ENCODE data around the gene NFKB2. TPM values are rescaled to one million over a fixed set of nuclear protein-coding genes. Genes with fewer than 3 reads are reported as not detected.

The NFKB2 gene
- total RNA-seq, 1 donor from 2014 or later: 7.5 TPM

DNA sequence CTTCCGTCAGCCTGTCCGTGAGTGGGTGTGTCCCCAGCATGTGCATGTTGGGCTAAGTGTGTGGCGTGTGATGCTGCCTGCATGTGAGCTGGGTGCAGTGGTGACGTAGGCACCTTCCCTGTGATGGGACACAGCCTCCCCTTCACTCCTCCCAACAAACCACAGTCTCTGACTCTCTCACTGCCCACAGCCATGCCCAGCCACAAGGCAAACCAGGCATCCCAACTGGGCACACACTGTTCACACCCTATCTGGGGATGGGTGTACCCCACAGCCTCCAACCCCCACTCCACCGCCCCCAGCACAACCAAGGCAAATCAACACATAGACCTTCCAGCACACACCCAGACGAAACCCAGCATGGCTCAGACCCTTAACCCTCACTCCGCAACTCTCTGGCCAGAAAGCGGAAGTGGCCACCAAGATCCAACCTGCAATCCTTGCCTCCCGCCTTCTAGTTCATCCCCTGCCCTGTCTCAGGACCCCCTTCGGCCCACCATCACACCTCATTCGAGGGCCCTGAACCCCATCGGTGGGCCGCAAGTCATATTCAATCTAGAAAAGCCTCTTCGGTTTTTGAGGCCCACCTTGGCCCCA, 12.7 kb downstream of the NFKB2 start:
- Mint-ChIP-seq H3K36me3 (ENCODE audit: unreplicated experiment) (no peaks in the 10 kb centered on the region), H3K9me3 (ENCODE audit: unreplicated experiment) (peaks cover 13% of the 10 kb centered on the region), H3K4me3 (ENCODE audit: unreplicated experiment) (peak overlapping the region; percentile 82), H3K27me3 (ENCODE audit: unreplicated experiment) (peaks cover 21% of the 10 kb centered on the region), H3K27ac (ENCODE audit: unreplicated experiment) (peak overlapping the region; percentile 59), H3K4me1 (ENCODE audit: low read depth, unreplicated experiment) (peaks cover 38% of the 10 kb centered on the region)
- no peak for DNase-seq
- TF ChIP-seq, protein P1, sequence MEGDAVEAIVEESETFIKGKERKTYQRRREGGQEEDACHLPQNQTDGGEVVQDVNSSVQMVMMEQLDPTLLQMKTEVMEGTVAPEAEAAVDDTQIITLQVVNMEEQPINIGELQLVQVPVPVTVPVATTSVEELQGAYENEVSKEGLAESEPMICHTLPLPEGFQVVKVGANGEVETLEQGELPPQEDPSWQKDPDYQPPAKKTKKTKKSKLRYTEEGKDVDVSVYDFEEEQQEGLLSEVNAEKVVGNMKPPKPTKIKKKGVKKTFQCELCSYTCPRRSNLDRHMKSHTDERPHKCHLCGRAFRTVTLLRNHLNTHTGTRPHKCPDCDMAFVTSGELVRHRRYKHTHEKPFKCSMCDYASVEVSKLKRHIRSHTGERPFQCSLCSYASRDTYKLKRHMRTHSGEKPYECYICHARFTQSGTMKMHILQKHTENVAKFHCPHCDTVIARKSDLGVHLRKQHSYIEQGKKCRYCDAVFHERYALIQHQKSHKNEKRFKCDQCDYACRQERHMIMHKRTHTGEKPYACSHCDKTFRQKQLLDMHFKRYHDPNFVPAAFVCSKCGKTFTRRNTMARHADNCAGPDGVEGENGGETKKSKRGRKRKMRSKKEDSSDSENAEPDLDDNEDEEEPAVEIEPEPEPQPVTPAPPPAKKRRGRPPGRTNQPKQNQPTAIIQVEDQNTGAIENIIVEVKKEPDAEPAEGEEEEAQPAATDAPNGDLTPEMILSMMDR (IDR thresholded peaks at IDR 0.05; ENCODE audit: partially characterized antibody, unreplicated experiment): no peak

DNA sequence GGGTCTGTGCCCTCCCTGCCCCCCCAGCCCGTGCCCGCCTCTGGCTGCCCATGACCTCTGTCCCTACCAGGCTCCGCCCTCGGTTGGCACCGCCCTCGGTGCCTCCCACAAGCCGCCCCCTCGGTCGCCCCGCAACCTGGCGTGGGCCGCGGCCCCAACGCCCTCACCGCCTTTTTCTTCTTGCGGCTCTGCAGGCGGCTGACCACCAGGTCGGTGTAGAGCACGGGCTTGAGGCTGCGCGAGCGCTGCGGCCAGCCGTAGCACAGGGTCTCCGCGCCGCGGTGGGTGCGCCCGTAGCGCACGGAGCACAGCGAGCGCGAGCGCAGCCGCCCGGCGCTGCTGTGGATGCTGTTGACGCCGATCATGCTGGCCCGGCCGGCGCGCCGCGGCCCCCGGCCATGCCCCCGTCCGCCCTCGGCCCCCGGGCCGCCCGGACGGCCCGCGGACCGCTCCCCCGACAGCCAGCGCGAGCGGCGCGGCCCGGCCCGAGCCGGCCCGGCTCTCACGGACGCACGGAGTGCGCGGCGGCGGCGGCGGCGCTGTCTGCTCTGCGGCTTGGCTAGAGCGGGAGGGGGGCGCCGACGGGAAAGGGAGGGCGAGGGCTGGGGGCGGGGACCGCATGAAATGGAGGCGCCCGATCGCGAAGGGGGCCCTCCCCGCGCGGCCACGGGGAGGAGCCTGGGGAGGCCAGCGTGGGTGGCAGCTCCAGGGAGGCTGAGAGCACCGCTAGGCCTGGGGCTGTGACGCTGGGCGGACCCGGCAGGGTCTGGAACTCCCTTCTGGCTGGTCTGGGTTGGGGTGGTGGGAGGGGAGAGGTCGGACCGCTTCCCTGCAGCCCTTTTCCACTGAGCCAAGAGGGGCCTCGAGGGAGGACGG, 13.5 kb downstream of the NFKB2 start:
- H3K27ac Mint-ChIP-seq (ENCODE audit: unreplicated experiment): peak overlapping the region; percentile 96
- H3K36me3 Mint-ChIP-seq (ENCODE audit: unreplicated experiment): no peaks in the 10 kb centered on the region
- peaks cover 13% of the 10 kb centered on the region for H3K9me3 Mint-ChIP-seq (ENCODE audit: unreplicated experiment)
- TF ChIP-seq, protein P1 (IDR thresholded peaks at IDR 0.05; ENCODE audit: partially characterized antibody, unreplicated experiment): no peak
- H3K4me1 Mint-ChIP-seq (ENCODE audit: low read depth, unreplicated experiment): peaks cover 42% of the 10 kb centered on the region
- H3K4me3 Mint-ChIP-seq (ENCODE audit: unreplicated experiment): peak overlapping the region; percentile 92
- peak; percentile 71 for DNase-seq
- peaks cover 21% of the 10 kb centered on the region for H3K27me3 Mint-ChIP-seq (ENCODE audit: unreplicated experiment)

DNA sequence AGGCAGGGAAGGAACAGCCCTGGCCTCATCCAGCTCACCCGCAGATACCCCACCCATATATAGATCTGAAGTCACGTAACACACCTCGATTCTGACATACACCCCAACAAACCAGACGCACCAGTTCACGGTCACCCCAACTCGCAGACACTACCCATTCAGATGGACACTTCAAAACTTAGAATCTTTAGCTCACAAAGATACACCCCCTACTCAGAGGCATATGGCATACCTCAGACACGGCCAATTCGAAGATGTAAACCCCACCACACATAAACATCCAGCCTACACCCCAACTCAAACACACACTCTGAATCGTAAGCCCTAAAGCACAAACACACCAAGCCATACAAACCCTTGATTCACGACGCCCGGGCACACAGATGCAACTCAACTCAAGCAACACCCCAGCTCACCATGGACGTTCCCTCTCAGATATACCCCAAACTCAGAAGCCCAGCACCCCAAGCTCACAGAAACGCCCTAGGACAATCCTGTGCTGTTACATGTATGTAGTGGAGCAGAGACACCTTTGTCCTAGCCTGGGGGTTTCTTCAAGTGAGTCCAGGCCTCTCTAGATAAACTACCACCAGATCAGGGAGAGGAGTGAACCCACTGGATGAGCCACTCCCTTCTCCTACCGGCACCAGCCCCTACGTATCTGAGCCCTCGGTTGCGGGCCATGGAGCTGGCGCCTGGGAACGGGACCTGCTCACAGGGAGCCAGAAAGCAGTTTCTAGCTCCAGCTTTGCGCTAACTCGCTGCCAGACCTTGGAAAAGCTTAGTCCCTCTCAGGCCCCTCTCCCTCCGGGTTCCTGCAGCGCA, 14.3 kb downstream of the NFKB2 start:
- peak overlapping the region; percentile 92 for H3K4me3 Mint-ChIP-seq (ENCODE audit: unreplicated experiment)
- no peak for DNase-seq
- peaks cover 13% of the 10 kb centered on the region for H3K9me3 Mint-ChIP-seq (ENCODE audit: unreplicated experiment)
- peaks cover 21% of the 10 kb centered on the region for H3K27me3 Mint-ChIP-seq (ENCODE audit: unreplicated experiment)
- TF ChIP-seq, protein P1 (IDR thresholded peaks at IDR 0.05; ENCODE audit: partially characterized antibody, unreplicated experiment): no peak
- H3K4me1 Mint-ChIP-seq (ENCODE audit: low read depth, unreplicated experiment): peaks cover 46% of the 10 kb centered on the region
- no peaks in the 10 kb centered on the region for H3K36me3 Mint-ChIP-seq (ENCODE audit: unreplicated experiment)
- peak overlapping the region; percentile 96 for H3K27ac Mint-ChIP-seq (ENCODE audit: unreplicated experiment)

DNA sequence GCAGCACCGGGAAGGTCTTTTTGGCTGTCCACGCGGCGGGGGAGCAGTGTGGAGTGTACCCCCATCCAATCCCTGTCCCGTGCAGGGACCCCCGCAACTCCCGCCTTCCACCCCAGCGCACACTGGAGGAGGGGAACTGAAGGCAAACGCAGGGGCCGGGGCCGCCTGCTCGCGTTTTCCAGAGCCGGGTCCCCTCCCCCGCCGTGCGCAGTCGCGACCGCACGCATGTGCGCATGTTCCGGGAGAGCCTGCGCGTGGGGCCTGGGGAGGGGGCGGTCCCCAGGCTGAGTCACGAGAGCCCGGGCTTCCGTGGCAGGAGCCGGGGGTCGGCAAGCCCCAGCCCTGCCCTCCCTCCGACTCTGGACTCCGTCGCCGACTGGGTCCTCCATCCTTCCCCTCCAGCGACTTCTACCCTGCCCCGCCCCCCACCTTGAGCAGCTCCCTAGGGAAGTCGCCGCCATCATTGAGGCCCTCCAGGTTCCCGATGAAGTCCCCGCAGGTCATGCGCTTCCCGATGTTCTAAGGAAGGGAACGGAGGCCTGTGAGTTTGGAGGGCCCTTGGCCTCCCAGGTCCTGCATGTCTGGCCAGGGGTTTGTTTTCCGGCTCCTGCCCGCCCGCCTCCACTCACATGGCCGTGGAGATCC, 15.0 kb downstream of the NFKB2 start:
- Mint-ChIP-seq H3K4me1 (ENCODE audit: low read depth, unreplicated experiment) (peaks cover 48% of the 10 kb centered on the region), H3K4me3 (ENCODE audit: unreplicated experiment) (peak overlapping the region; percentile 92), H3K27ac (ENCODE audit: unreplicated experiment) (peak overlapping the region; percentile 99), H3K9me3 (ENCODE audit: unreplicated experiment) (peaks cover 13% of the 10 kb centered on the region), H3K36me3 (ENCODE audit: unreplicated experiment) (no peaks in the 10 kb centered on the region), H3K27me3 (ENCODE audit: unreplicated experiment) (peaks cover 21% of the 10 kb centered on the region)
- DNase-seq: peak; percentile 74
- TF ChIP-seq, protein P1 (IDR thresholded peaks at IDR 0.05; ENCODE audit: partially characterized antibody, unreplicated experiment): no peak
